Hippocampal formation (tissue), 2 donors: ENCODE results near the gene ERC1.
A peak's percentile ranks its signal among the peaks of the same experiment; 100 is the strongest.
"Not testable (repeated sequence)": the region's sequence is repeated elsewhere in the genome, so short reads cannot be mapped to it uniquely, and the experiment has no call there.

Experiments
- DNase-seq, 2 donors: peaks; one replicate each; lab custom pipeline; 2025; lab: John Stamatoyannopoulos, UW

ERC1 gene

GRCh38 chr12:1185460-1186182 lies 194.6 kb downstream of the ERC1 start:
- DNase-seq: no peak

- DNase-seq: no peak
Measured at GRCh38 chr12:1186298-1186697, 195.3 kb downstream of the ERC1 start.

- DNase-seq: no peak
Measured at GRCh38 chr12:1188016-1188415, 197.0 kb downstream of the ERC1 start.

GRCh38 chr12:1189163-1189562 lies 198.1 kb downstream of the ERC1 start:
- DNase-seq: no peak

GRCh38 chr12:1195513-1195912 lies 204.5 kb downstream of the ERC1 start:
- no peak for DNase-seq

GRCh38 chr12:1197264-1198018 lies 206.4 kb downstream of the ERC1 start:
- DNase-seq: no peak

GRCh38 chr12:1198854-1199253 lies 207.8 kb downstream of the ERC1 start:
- DNase-seq: not testable (repeated sequence)

- DNase-seq: no peak
Measured at GRCh38 chr12:1199700-1200099, 208.7 kb downstream of the ERC1 start.

- no peak for DNase-seq
Measured at GRCh38 chr12:1201030-1201429, 210.0 kb downstream of the ERC1 start.

GRCh38 chr12:1201886-1202285 lies 210.9 kb downstream of the ERC1 start:
- DNase-seq: no peak

- DNase-seq: no peak
Measured at GRCh38 chr12:1203735-1204019, 212.7 kb downstream of the ERC1 start.

GRCh38 chr12:1204581-1205121 lies 213.6 kb downstream of the ERC1 start:
- DNase-seq: peak in 1 of 2 donors; percentile 8

- no peak for DNase-seq
Measured at GRCh38 chr12:1205512-1206060, 214.6 kb downstream of the ERC1 start.

- DNase-seq: no peak
Measured at GRCh38 chr12:1206118-1206734, 215.2 kb downstream of the ERC1 start.

GRCh38 chr12:1207276-1207675 lies 216.3 kb downstream of the ERC1 start:
- no peak for DNase-seq

- DNase-seq: not testable (repeated sequence)
Measured at GRCh38 chr12:1208719-1209118, 217.7 kb downstream of the ERC1 start.

- no peak for DNase-seq
Measured at GRCh38 chr12:1212526-1212925, 221.5 kb downstream of the ERC1 start.

- DNase-seq: no peak
Measured at GRCh38 chr12:1213205-1213604, 222.2 kb downstream of the ERC1 start.

GRCh38 chr12:1213618-1214205 lies 222.7 kb downstream of the ERC1 start:
- no peak for DNase-seq

- DNase-seq: no peak
Measured at GRCh38 chr12:1216560-1216959, 225.5 kb downstream of the ERC1 start.

- no peak for DNase-seq
Measured at GRCh38 chr12:1217191-1217949, 226.3 kb downstream of the ERC1 start.
